Stimulated activated CD4-positive, alpha-beta T cell treated with anti-CD3 and anti-CD28 coated beads, Interleukin-4, amount 100 ng/mL, for 24 hours (primary cell): Measurements from ENCODE around the gene PSMB10.
"Not testable (repeated sequence)": the region's sequence is repeated elsewhere in the genome, so short reads cannot be mapped to it uniquely, and the experiment has no call there.

ENCODE experiments used
- DNase-seq: peaks from one replicate; pipeline ENCODE4 v3.0.0-alpha.2; 2020

PSMB10 gene

GRCh38 chr16:67924140-67924906, 12.3 kb downstream of the PSMB10 start:
- DNase-seq: no peak

GRCh38 chr16:67923414-67924116, 13.1 kb downstream of the PSMB10 start:
- DNase-seq: no peak

GRCh38 chr16:67922740-67923139, 13.9 kb downstream of the PSMB10 start:
- no peak for DNase-seq

GRCh38 chr16:67922221-67922620, 14.4 kb downstream of the PSMB10 start:
- DNase-seq: no peak

- DNase-seq: no peak
These were observed 16.9 kb downstream of the PSMB10 start for GRCh38 chr16:67919622-67920221.

GRCh38 chr16:67917852-67918236, 18.8 kb downstream of the PSMB10 start:
- DNase-seq: peak; percentile 71

- no peak for DNase-seq
These were observed 19.4 kb downstream of the PSMB10 start for GRCh38 chr16:67917140-67917851.

- no peak for DNase-seq
These were observed 20.6 kb downstream of the PSMB10 start for GRCh38 chr16:67915831-67916723.

- DNase-seq: not testable (repeated sequence)
These were observed 21.2 kb downstream of the PSMB10 start for GRCh38 chr16:67915496-67915769.

GRCh38 chr16:67914758-67915495, 21.7 kb downstream of the PSMB10 start:
- DNase-seq: no peak

- no peak for DNase-seq
These were observed 26.5 kb downstream of the PSMB10 start for GRCh38 chr16:67910158-67910557.

- DNase-seq: no peak
These were observed 27.5 kb downstream of the PSMB10 start for GRCh38 chr16:67909056-67909742.

GRCh38 chr16:67907397-67908180, 29.1 kb downstream of the PSMB10 start:
- DNase-seq: no peak

GRCh38 chr16:67902831-67903230, 33.8 kb downstream of the PSMB10 start:
- no peak for DNase-seq

GRCh38 chr16:67901734-67902133, 34.9 kb downstream of the PSMB10 start:
- DNase-seq: no peak

GRCh38 chr16:67897231-67897630, 39.4 kb downstream of the PSMB10 start:
- DNase-seq: no peak

- DNase-seq: peak; percentile 15
These were observed 42.8 kb downstream of the PSMB10 start for GRCh38 chr16:67893743-67894399.

- peak; percentile 96 for DNase-seq
These were observed 43.5 kb downstream of the PSMB10 start, which contains the start of gene PSKH1 for GRCh38 chr16:67892899-67893742. Gene PSKH1, plus strand, starts transcription at chr16:67893254. Its CDS starts 15,496 bp downstream, at chr16:67908750.

- DNase-seq: no peak
These were observed 44.3 kb downstream of the PSMB10 start for GRCh38 chr16:67892375-67892774.
